Measurements from ENCODE around the gene CMSS1.

CMSS1 gene

GRCh38 chr3:100018806-100019205, 201.1 kb downstream of the CMSS1 start:
- no peak overlapping the region for H3K4me3 ChIP-seq (ENCODE audit: low read depth, low read length)
- TF ChIP-seq, protein P1, sequence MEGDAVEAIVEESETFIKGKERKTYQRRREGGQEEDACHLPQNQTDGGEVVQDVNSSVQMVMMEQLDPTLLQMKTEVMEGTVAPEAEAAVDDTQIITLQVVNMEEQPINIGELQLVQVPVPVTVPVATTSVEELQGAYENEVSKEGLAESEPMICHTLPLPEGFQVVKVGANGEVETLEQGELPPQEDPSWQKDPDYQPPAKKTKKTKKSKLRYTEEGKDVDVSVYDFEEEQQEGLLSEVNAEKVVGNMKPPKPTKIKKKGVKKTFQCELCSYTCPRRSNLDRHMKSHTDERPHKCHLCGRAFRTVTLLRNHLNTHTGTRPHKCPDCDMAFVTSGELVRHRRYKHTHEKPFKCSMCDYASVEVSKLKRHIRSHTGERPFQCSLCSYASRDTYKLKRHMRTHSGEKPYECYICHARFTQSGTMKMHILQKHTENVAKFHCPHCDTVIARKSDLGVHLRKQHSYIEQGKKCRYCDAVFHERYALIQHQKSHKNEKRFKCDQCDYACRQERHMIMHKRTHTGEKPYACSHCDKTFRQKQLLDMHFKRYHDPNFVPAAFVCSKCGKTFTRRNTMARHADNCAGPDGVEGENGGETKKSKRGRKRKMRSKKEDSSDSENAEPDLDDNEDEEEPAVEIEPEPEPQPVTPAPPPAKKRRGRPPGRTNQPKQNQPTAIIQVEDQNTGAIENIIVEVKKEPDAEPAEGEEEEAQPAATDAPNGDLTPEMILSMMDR (IDR thresholded peaks at IDR 0.05; ENCODE audit: borderline replicate concordance, insufficient read depth, low read depth, low read length): no peak

DNA sequence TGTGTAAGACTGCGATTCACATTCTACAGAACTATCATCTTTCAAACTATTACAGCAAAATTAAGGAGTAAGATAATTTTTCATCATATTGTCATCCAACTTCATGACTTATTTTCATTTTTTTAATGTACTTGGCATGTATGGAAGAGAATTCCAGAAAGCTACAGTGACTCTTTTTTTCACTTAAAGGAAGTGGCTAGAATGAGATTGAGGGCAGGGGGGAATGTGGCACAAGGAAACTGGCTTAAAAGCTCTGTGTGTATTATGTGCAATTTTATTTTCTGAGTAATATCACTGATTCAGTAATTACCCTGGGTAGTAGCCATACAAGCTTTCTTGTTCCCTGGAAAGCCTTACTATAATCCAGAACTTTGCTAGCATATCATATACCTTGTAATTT, 202.1 kb downstream of the CMSS1 start:
- no peak overlapping the region for H3K4me3 ChIP-seq (ENCODE audit: low read depth, low read length)
- TF ChIP-seq, protein P1 (IDR thresholded peaks at IDR 0.05; ENCODE audit: borderline replicate concordance, insufficient read depth, low read depth, low read length): no peak

- no peak overlapping the region for H3K4me3 ChIP-seq (ENCODE audit: low read depth, low read length)
- TF ChIP-seq, protein P1 (IDR thresholded peaks at IDR 0.05; ENCODE audit: borderline replicate concordance, insufficient read depth, low read depth, low read length): no peak
Measured at GRCh38 chr3:100020876-100021644, 203.4 kb downstream of the CMSS1 start.

DNA sequence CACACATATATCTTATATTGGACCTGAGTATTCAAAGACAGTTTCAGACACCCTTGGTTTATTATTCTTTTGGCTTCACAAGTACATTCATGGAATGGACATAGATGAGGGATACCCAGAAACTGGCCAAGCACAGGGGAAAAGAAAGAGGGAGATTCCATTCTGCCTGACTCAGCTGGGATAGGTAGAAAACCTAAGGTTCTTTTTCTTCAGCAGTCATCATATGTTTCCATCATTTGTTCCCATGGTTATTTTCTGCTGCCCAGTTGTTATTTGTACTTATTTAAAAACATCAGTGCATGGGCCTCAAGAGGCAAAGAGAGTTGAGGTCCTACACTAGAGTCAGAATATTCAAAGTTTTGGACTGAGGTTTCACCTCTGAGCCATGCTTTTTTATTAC, 204.8 kb downstream of the CMSS1 start:
- TF ChIP-seq, protein P1 (IDR thresholded peaks at IDR 0.05; ENCODE audit: borderline replicate concordance, insufficient read depth, low read depth, low read length): no peak
- no peak overlapping the region for H3K4me3 ChIP-seq (ENCODE audit: low read depth, low read length)

GRCh38 chr3:100023150-100023549, 205.5 kb downstream of the CMSS1 start:
- no peak overlapping the region for H3K4me3 ChIP-seq (ENCODE audit: low read depth, low read length)
- TF ChIP-seq, protein P1 (IDR thresholded peaks at IDR 0.05; ENCODE audit: borderline replicate concordance, insufficient read depth, low read depth, low read length): no peak

- TF ChIP-seq, protein P1 (IDR thresholded peaks at IDR 0.05; ENCODE audit: borderline replicate concordance, insufficient read depth, low read depth, low read length): no peak
- H3K4me3 ChIP-seq (ENCODE audit: low read depth, low read length): no peak overlapping the region
Measured at GRCh38 chr3:100023595-100023994, 205.9 kb downstream of the CMSS1 start.
